Activated naive CD8-positive, alpha-beta T cell (primary cell): Measurements from ENCODE around the gene ANO1.

ENCODE experiments used
- H3K27ac Mint-ChIP-seq: one replicate; pipeline ENCODE4 v1.8.0; 2021; ENCODE audit warnings: mixed read lengths
- H3K27me3 Mint-ChIP-seq: one replicate; pipeline ENCODE4 v1.8.0; 2021; ENCODE audit warnings: mixed read lengths
- H3K36me3 Mint-ChIP-seq: one replicate; pipeline ENCODE4 v1.8.0; 2021; ENCODE audit warnings: mixed read lengths
- H3K4me1 Mint-ChIP-seq: one replicate; pipeline ENCODE4 v1.8.0; 2021; ENCODE audit warnings: low read depth, mixed read lengths
- H3K4me3 Mint-ChIP-seq: one replicate; pipeline ENCODE4 v1.8.0; 2021; ENCODE audit warnings: mild to moderate bottlenecking, mixed read lengths
- H3K9me3 Mint-ChIP-seq: one replicate; pipeline ENCODE4 v1.8.0; 2021; ENCODE audit warnings: low read depth, mixed read lengths

Gene ANO1

GRCh38 chr11:70122490-70123198 is 44.5 kb downstream of the ANO1 start:
- Mint-ChIP-seq H3K27me3 (peaks cover 5% of the 10 kb centered on the region), H3K9me3 (no peaks in the 10 kb centered on the region), H3K27ac (no peak overlapping the region), H3K36me3 (no peaks in the 10 kb centered on the region), H3K4me1 (no peaks in the 10 kb centered on the region), H3K4me3 (no peak overlapping the region)

- Mint-ChIP-seq H3K27ac (no peak overlapping the region), H3K27me3 (peaks cover 3% of the 10 kb centered on the region), H3K4me3 (no peak overlapping the region), H3K36me3 (no peaks in the 10 kb centered on the region), H3K9me3 (no peaks in the 10 kb centered on the region), H3K4me1 (no peaks in the 10 kb centered on the region)
Observed at GRCh38 chr11:70123711-70124110, 45.6 kb downstream of the ANO1 start.

GRCh38 chr11:70124321-70125000 is 46.3 kb downstream of the ANO1 start:
- Mint-ChIP-seq H3K36me3 (no peaks in the 10 kb centered on the region), H3K27ac (no peak overlapping the region), H3K27me3 (peaks cover under 1% of the 10 kb centered on the region), H3K4me1 (no peaks in the 10 kb centered on the region), H3K9me3 (no peaks in the 10 kb centered on the region), H3K4me3 (no peak overlapping the region)

GRCh38 chr11:70126494-70126893 is 48.4 kb downstream of the ANO1 start:
- Mint-ChIP-seq H3K36me3 (no peaks in the 10 kb centered on the region), H3K4me3 (no peak overlapping the region), H3K27me3 (no peaks in the 10 kb centered on the region), H3K27ac (no peak overlapping the region), H3K4me1 (no peaks in the 10 kb centered on the region), H3K9me3 (no peaks in the 10 kb centered on the region)

- no peaks in the 10 kb centered on the region for H3K36me3 Mint-ChIP-seq
- no peak overlapping the region for H3K4me3 Mint-ChIP-seq
- no peak overlapping the region for H3K27ac Mint-ChIP-seq
- no peaks in the 10 kb centered on the region for H3K27me3 Mint-ChIP-seq
- H3K4me1 Mint-ChIP-seq: no peaks in the 10 kb centered on the region
- H3K9me3 Mint-ChIP-seq: no peaks in the 10 kb centered on the region
Observed at GRCh38 chr11:70127653-70128434, 49.7 kb downstream of the ANO1 start.

- Mint-ChIP-seq H3K4me3 (no peak overlapping the region), H3K27me3 (no peaks in the 10 kb centered on the region), H3K27ac (no peak overlapping the region), H3K4me1 (no peaks in the 10 kb centered on the region), H3K9me3 (no peaks in the 10 kb centered on the region), H3K36me3 (no peaks in the 10 kb centered on the region)
Observed at GRCh38 chr11:70128435-70128906, 50.4 kb downstream of the ANO1 start.

- Mint-ChIP-seq H3K9me3 (no peaks in the 10 kb centered on the region), H3K36me3 (no peaks in the 10 kb centered on the region), H3K27ac (no peak overlapping the region), H3K4me3 (no peak overlapping the region), H3K4me1 (no peaks in the 10 kb centered on the region), H3K27me3 (no peaks in the 10 kb centered on the region)
Observed at GRCh38 chr11:70129051-70129592, 51.0 kb downstream of the ANO1 start.

GRCh38 chr11:70130636-70131035 is 52.5 kb downstream of the ANO1 start:
- Mint-ChIP-seq H3K4me1 (no peaks in the 10 kb centered on the region), H3K4me3 (no peak overlapping the region), H3K27ac (no peak overlapping the region), H3K27me3 (no peaks in the 10 kb centered on the region), H3K36me3 (no peaks in the 10 kb centered on the region), H3K9me3 (no peaks in the 10 kb centered on the region)

- Mint-ChIP-seq H3K27ac (no peak overlapping the region), H3K36me3 (no peaks in the 10 kb centered on the region), H3K9me3 (no peaks in the 10 kb centered on the region), H3K4me1 (no peaks in the 10 kb centered on the region), H3K4me3 (no peak overlapping the region), H3K27me3 (no peaks in the 10 kb centered on the region)
Observed at GRCh38 chr11:70131606-70132190, 53.6 kb downstream of the ANO1 start.

- Mint-ChIP-seq H3K27me3 (no peaks in the 10 kb centered on the region), H3K27ac (no peak overlapping the region), H3K9me3 (no peaks in the 10 kb centered on the region), H3K4me3 (no peak overlapping the region), H3K4me1 (no peaks in the 10 kb centered on the region), H3K36me3 (no peaks in the 10 kb centered on the region)
Observed at GRCh38 chr11:70132641-70133040, 54.5 kb downstream of the ANO1 start.

- H3K4me1 Mint-ChIP-seq: no peaks in the 10 kb centered on the region
- no peaks in the 10 kb centered on the region for H3K36me3 Mint-ChIP-seq
- no peak overlapping the region for H3K27ac Mint-ChIP-seq
- H3K9me3 Mint-ChIP-seq: no peaks in the 10 kb centered on the region
- no peak overlapping the region for H3K4me3 Mint-ChIP-seq
- H3K27me3 Mint-ChIP-seq: no peaks in the 10 kb centered on the region
Observed at GRCh38 chr11:70133771-70134335, 55.7 kb downstream of the ANO1 start.

- no peaks in the 10 kb centered on the region for H3K27me3 Mint-ChIP-seq
- H3K9me3 Mint-ChIP-seq: no peaks in the 10 kb centered on the region
- no peak overlapping the region for H3K4me3 Mint-ChIP-seq
- no peaks in the 10 kb centered on the region for H3K36me3 Mint-ChIP-seq
- H3K27ac Mint-ChIP-seq: no peak overlapping the region
- no peaks in the 10 kb centered on the region for H3K4me1 Mint-ChIP-seq
Observed at GRCh38 chr11:70134490-70134889, 56.4 kb downstream of the ANO1 start.

- no peaks in the 10 kb centered on the region for H3K27me3 Mint-ChIP-seq
- H3K4me3 Mint-ChIP-seq: no peak overlapping the region
- H3K27ac Mint-ChIP-seq: no peak overlapping the region
- H3K9me3 Mint-ChIP-seq: no peaks in the 10 kb centered on the region
- no peaks in the 10 kb centered on the region for H3K36me3 Mint-ChIP-seq
- H3K4me1 Mint-ChIP-seq: no peaks in the 10 kb centered on the region
Observed at GRCh38 chr11:70135142-70135541, 57.0 kb downstream of the ANO1 start.

GRCh38 chr11:70135625-70136059 is 57.5 kb downstream of the ANO1 start:
- Mint-ChIP-seq H3K9me3 (no peaks in the 10 kb centered on the region), H3K36me3 (no peaks in the 10 kb centered on the region), H3K4me3 (no peak overlapping the region), H3K27me3 (no peaks in the 10 kb centered on the region), H3K4me1 (no peaks in the 10 kb centered on the region), H3K27ac (no peak overlapping the region)
